Ishikawa (cell line): ENCODE data around the gene CDV3.

ENCODE experiments used
- EGR1 ChIP-seq: IDR thresholded peaks from 2 replicates; pipeline ENCODE4 v1.6.1; 2012
- EP300 ChIP-seq: IDR thresholded peaks from 2 replicates; pipeline ENCODE4 v1.6.1; 2012; ENCODE audit warnings: borderline replicate concordance
- TAF1 ChIP-seq: IDR thresholded peaks from 2 replicates; pipeline ENCODE4 v1.6.1; 2012; ENCODE audit warnings: low read depth, mild to moderate bottlenecking
- TCF12 ChIP-seq: IDR thresholded peaks from 2 replicates; pipeline ENCODE4 v1.6.1; 2012; ENCODE audit warnings: low read depth
- TEAD4 ChIP-seq: IDR thresholded peaks from 2 replicates; pipeline ENCODE4 v1.6.1; 2012
- TF ChIP-seq, protein P1 (sequence below): IDR thresholded peaks from 2 replicates; pipeline ENCODE4 v1.6.1; 2012

DNA sequence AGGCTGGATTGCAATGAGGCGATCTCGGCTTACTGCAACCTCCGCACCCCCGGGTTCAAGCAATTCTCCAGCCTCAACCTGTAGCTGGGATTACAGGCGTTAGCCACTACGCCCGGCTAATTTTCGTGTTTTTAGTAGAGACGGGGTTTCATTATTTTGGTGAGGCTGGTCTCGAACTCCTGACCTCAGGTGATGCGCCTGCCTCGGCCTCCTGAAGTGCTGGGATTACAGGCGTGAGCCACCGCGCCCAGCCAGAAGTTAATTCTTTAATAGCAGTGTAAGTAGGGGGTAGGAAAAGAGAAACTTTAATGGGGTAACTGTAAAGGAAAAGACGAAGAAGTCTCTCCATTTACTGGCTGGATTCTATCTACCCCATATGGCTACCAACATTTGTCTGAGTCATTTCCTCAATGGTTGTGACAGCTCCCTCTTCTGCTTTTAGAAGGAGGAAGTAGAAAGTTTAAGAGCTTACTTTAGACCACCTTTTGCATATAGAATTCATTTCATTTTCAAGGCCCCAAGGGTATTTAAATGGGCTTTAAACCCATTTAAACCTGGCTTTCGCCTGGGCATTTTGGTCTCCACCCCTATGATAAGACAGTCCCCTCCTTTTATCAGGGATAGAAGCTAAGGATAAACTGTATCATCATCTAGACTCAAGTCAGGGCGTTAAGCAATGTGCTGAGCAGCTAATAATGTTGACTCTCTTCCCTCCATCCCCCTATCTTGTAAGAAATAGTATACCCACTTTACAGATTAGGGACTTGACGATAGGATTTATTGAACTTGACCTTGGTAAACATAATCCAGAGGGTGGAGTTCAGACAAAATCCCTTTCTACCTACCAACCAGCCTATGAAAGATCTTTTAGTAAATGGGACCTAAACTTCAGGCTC lies 1.1 kb upstream of the CDV3 start:
- TF ChIP-seq EP300 (no peak), TEAD4 (no peak), TAF1 (no peak; the same call in 1 of the 2 replicates), EGR1 (no peak), TCF12 (no peak)
- TF ChIP-seq, protein P1, sequence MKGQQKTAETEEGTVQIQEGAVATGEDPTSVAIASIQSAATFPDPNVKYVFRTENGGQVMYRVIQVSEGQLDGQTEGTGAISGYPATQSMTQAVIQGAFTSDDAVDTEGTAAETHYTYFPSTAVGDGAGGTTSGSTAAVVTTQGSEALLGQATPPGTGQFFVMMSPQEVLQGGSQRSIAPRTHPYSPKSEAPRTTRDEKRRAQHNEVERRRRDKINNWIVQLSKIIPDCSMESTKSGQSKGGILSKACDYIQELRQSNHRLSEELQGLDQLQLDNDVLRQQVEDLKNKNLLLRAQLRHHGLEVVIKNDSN = no peak
